ENCODE results near the gene PTPRG.

PTPRG gene

DNA sequence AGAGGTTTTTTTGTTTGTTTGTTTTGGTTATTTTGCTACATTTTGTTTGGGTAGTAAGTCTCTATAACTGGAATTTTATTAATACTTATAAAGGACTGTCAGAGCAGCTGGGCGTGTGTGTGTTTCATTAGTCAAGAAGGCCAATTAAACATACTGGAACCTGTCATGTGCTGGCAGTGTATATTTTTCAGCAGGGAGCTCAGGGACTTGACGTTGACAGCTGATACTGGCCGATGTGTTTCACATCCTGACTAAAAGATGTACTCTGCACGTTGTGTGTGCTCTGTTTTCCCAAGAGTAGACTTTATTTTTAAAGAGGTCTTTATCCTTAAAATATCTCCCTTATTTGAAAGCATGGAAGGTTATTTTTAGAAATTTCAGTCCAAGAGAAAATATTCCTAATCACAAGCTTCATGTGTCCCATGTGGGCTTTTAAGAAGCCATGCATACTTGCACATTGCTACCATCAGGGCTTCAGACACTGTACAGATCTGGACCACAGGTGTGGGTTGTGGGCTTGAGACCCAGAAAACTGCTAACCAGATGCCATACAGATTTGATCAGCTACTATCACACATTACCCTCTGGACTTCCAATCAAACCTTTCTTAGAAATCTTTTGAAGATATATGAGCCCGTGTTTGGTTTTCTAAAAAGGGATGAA, 676.0 kb downstream of the PTPRG start:
- DNase-seq (ENCODE audit: low read depth), result no peak
- TF ChIP-seq, protein P1, sequence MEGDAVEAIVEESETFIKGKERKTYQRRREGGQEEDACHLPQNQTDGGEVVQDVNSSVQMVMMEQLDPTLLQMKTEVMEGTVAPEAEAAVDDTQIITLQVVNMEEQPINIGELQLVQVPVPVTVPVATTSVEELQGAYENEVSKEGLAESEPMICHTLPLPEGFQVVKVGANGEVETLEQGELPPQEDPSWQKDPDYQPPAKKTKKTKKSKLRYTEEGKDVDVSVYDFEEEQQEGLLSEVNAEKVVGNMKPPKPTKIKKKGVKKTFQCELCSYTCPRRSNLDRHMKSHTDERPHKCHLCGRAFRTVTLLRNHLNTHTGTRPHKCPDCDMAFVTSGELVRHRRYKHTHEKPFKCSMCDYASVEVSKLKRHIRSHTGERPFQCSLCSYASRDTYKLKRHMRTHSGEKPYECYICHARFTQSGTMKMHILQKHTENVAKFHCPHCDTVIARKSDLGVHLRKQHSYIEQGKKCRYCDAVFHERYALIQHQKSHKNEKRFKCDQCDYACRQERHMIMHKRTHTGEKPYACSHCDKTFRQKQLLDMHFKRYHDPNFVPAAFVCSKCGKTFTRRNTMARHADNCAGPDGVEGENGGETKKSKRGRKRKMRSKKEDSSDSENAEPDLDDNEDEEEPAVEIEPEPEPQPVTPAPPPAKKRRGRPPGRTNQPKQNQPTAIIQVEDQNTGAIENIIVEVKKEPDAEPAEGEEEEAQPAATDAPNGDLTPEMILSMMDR (IDR thresholded peaks at IDR 0.05; ENCODE audit: insufficient read depth, low read depth, low read length, missing control alignments), result no peak

DNA sequence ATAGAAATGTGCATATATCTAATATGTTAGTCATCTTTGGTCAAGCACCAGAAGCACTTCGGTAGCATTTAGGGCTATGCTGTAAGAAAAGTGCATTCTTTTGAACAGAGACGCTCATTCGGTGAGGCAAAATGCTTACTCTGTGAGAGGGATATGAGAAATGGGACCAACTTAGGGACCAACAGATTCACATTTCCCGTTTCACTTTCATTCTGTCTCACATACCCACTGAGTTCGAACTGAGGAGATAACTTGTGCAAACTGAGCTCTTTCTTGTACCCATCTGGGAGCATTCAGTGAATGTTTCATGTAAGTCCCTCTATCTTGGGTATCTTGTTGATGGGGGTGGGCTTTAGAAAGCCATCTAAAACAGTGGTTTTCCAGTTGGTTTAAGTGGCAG, 676.6 kb downstream of the PTPRG start:
- TF ChIP-seq, protein P1 (IDR thresholded peaks at IDR 0.05; ENCODE audit: insufficient read depth, low read depth, low read length, missing control alignments), result no peak
- DNase-seq (ENCODE audit: low read depth), result peak; percentile 18
- H3K4me3 ChIP-seq (ENCODE audit: low read depth, low read length), result no peak overlapping the region

More for the DNA sequence above, 676.0 kb downstream of the PTPRG start:
- H3K4me3 ChIP-seq (ENCODE audit: low read depth, low read length), result no peak overlapping the region

DNA sequence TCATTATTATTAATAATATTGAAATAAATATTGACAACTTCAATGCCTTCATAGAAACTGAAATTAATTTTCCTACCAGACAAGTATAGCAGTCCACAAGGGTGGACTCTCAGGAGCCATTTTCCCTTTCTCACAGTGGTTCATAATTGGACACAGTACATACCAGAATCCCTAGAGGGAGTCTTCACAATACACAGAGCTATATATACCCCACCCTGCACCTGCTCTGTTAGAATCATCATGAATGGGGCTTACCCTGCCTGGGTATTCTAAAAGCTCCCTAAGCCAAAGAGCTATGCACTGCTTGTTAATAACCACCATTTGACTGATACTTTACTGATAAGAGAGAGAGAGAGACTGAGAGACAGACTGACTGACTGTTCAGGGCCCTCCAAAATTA, 677.1 kb downstream of the PTPRG start:
- H3K4me3 ChIP-seq (ENCODE audit: low read depth, low read length), result no peak overlapping the region
- TF ChIP-seq, protein P1 (IDR thresholded peaks at IDR 0.05; ENCODE audit: insufficient read depth, low read depth, low read length, missing control alignments), result no peak
- DNase-seq (ENCODE audit: low read depth), result no peak

DNA sequence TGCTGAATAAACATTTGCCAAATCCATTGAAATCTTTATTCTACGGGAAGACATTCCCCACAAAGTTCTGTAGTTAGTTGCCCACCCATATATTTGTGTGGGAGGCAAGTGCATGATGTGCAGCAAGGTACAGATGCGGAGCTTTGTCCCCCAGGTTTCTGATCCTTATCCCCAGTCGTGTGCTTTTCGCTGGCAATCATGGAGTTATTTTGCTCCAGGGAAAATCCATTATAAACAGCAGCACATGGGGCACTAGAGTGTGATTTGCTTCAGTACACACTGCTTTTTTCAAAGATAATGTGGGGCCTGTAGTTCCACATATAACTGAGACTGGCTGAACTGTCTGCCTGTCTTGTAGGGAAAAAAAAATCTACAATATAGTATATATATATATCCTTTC, 679.9 kb downstream of the PTPRG start:
- H3K4me3 ChIP-seq (ENCODE audit: low read depth, low read length), result no peak overlapping the region
- TF ChIP-seq, protein P1 (IDR thresholded peaks at IDR 0.05; ENCODE audit: insufficient read depth, low read depth, low read length, missing control alignments), result no peak
- DNase-seq (ENCODE audit: low read depth), result no peak

DNA sequence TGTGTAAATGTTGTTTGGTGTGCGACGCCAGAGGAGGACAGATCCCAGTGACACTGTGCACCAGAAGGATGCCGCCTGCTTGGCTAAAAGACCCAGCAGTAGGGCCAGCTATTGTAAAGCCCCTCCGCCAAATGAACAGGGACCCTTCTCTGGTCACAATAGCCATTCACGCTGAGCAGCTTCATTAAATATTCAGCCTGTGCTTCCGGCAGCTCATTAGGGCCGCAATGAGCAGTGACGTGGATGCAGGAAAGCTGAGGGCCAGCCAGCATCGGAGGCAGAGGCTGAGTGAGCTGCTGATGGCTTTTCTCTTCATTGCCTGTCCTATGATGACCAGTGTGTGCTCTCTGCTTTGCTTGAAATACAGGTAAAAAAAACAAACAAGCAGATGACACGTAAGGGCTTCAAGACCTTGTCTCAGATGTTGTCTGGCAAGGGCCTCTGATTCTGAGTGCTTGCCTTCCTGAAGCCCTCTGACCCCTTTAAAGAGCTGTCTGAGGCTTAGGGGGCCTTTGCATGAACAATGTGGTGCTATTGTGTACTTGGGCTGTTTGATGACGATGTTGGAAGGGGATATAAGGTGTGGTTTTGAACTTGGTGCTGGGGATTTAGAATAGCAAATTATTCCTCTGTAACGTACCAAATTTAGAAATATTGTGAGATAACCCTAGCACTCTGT, 681.6 kb downstream of the PTPRG start:
- TF ChIP-seq, protein P1 (IDR thresholded peaks at IDR 0.05; ENCODE audit: insufficient read depth, low read depth, low read length, missing control alignments), result no peak
- H3K4me3 ChIP-seq (ENCODE audit: low read depth, low read length), result no peak overlapping the region
- DNase-seq (ENCODE audit: low read depth), result no peak

DNA sequence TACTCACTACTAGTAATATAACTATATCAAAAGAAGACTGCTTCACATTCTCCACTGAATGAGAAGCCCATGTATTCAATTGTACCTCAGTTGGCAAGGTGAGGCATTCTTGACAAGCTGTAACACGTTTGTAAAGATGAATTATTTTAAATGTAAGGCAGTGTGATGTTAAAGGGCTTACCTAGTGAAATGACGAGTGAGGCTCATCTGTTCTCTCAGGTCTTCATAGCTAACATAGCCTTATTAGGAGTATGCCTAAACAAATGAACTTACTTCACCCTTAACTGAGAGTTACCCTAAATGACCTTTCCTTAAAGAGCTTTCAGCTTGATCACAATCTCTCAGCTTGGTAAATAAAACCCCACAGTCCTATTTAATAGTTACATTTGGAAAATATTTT, 684.7 kb downstream of the PTPRG start:
- TF ChIP-seq, protein P1 (IDR thresholded peaks at IDR 0.05; ENCODE audit: insufficient read depth, low read depth, low read length, missing control alignments), result no peak
- DNase-seq (ENCODE audit: low read depth), result no peak
- H3K4me3 ChIP-seq (ENCODE audit: low read depth, low read length), result no peak overlapping the region

All from GM12865 (cell line).